ENCODE measurements around the gene NEK7.
A peak's percentile ranks its signal among the peaks of the same experiment; 100 is the strongest.

Gene NEK7

GRCh38 chr1:198141668-198142351 is 15.0 kb upstream of the NEK7 start:
- no peak overlapping the region for H3K9ac ChIP-seq (ENCODE audit: low read depth in 1 of 2, low read length in 2 of 2)
- no peaks in the 10 kb centered on the region for H3K4me1 ChIP-seq (ENCODE audit: control insufficient read depth in 2 of 2, insufficient read depth in 2 of 2, low read length in 2 of 2)
- H3K36me3 ChIP-seq (ENCODE audit: control insufficient read depth in 2 of 2, insufficient read depth in 2 of 2, low read length in 2 of 2), result no peaks in the 10 kb centered on the region
- H3K27me3 ChIP-seq (ENCODE audit: control insufficient read depth in 2 of 2, insufficient read depth in 2 of 2, low read length in 2 of 2), result no peaks in the 10 kb centered on the region
- H3K27ac ChIP-seq (ENCODE audit: low read depth in 2 of 2, low read length in 2 of 2), result no peak overlapping the region
- no peak overlapping the region for H3K4me3 ChIP-seq (ENCODE audit: low read length in 2 of 2)
- no peaks in the 10 kb centered on the region for H3K9me3 ChIP-seq (ENCODE audit: control insufficient read depth in 2 of 2, low read length in 2 of 2)

- H3K9ac ChIP-seq (ENCODE audit: low read depth in 1 of 2, low read length in 2 of 2), result no peak overlapping the region
- no peaks in the 10 kb centered on the region for H3K9me3 ChIP-seq (ENCODE audit: control insufficient read depth in 2 of 2, low read length in 2 of 2)
- no peak overlapping the region for H3K4me3 ChIP-seq (ENCODE audit: low read length in 2 of 2)
- no peaks in the 10 kb centered on the region for H3K4me1 ChIP-seq (ENCODE audit: control insufficient read depth in 2 of 2, insufficient read depth in 2 of 2, low read length in 2 of 2)
- H3K27me3 ChIP-seq (ENCODE audit: control insufficient read depth in 2 of 2, insufficient read depth in 2 of 2, low read length in 2 of 2), result no peaks in the 10 kb centered on the region
- H3K27ac ChIP-seq (ENCODE audit: low read depth in 2 of 2, low read length in 2 of 2), result no peak overlapping the region
- H3K36me3 ChIP-seq (ENCODE audit: control insufficient read depth in 2 of 2, insufficient read depth in 2 of 2, low read length in 2 of 2), result no peaks in the 10 kb centered on the region
Measured at GRCh38 chr1:198143797-198144196, 13.0 kb upstream of the NEK7 start.

- Histone ChIP-seq H3K9me3 (ENCODE audit: control insufficient read depth in 2 of 2, low read length in 2 of 2) (no peaks in the 10 kb centered on the region), H3K27ac (ENCODE audit: low read depth in 2 of 2, low read length in 2 of 2) (no peak overlapping the region), H3K4me3 (ENCODE audit: low read length in 2 of 2) (no peak overlapping the region), H3K9ac (ENCODE audit: low read depth in 1 of 2, low read length in 2 of 2) (no peak overlapping the region), H3K36me3 (ENCODE audit: control insufficient read depth in 2 of 2, insufficient read depth in 2 of 2, low read length in 2 of 2) (no peaks in the 10 kb centered on the region), H3K4me1 (ENCODE audit: control insufficient read depth in 2 of 2, insufficient read depth in 2 of 2, low read length in 2 of 2) (no peaks in the 10 kb centered on the region), H3K27me3 (ENCODE audit: control insufficient read depth in 2 of 2, insufficient read depth in 2 of 2, low read length in 2 of 2) (no peaks in the 10 kb centered on the region)
Measured at GRCh38 chr1:198147216-198147615, 9.6 kb upstream of the NEK7 start.

GRCh38 chr1:198150369-198150768 is 6.4 kb upstream of the NEK7 start:
- no peaks in the 10 kb centered on the region for H3K36me3 ChIP-seq (ENCODE audit: control insufficient read depth in 2 of 2, insufficient read depth in 2 of 2, low read length in 2 of 2)
- H3K27ac ChIP-seq (ENCODE audit: low read depth in 2 of 2, low read length in 2 of 2), result no peak overlapping the region
- no peak overlapping the region for H3K9ac ChIP-seq (ENCODE audit: low read depth in 1 of 2, low read length in 2 of 2)
- no peaks in the 10 kb centered on the region for H3K9me3 ChIP-seq (ENCODE audit: control insufficient read depth in 2 of 2, low read length in 2 of 2)
- H3K4me1 ChIP-seq (ENCODE audit: control insufficient read depth in 2 of 2, insufficient read depth in 2 of 2, low read length in 2 of 2), result peaks cover 0 to under 1% of the 10 kb centered on the region in 2 donors
- H3K4me3 ChIP-seq (ENCODE audit: low read length in 2 of 2), result no peak overlapping the region
- no peaks in the 10 kb centered on the region for H3K27me3 ChIP-seq (ENCODE audit: control insufficient read depth in 2 of 2, insufficient read depth in 2 of 2, low read length in 2 of 2)

GRCh38 chr1:198151688-198152087 is 5.1 kb upstream of the NEK7 start:
- H3K27ac ChIP-seq (ENCODE audit: low read depth in 2 of 2, low read length in 2 of 2), result no peak overlapping the region
- H3K36me3 ChIP-seq (ENCODE audit: control insufficient read depth in 2 of 2, insufficient read depth in 2 of 2, low read length in 2 of 2), result no peaks in the 10 kb centered on the region
- no peak overlapping the region for H3K9ac ChIP-seq (ENCODE audit: low read depth in 1 of 2, low read length in 2 of 2)
- H3K9me3 ChIP-seq (ENCODE audit: control insufficient read depth in 2 of 2, low read length in 2 of 2), result no peaks in the 10 kb centered on the region
- H3K4me3 ChIP-seq (ENCODE audit: low read length in 2 of 2), result no peak overlapping the region
- H3K4me1 ChIP-seq (ENCODE audit: control insufficient read depth in 2 of 2, insufficient read depth in 2 of 2, low read length in 2 of 2), result peaks cover 0 to 3% of the 10 kb centered on the region in 2 donors
- H3K27me3 ChIP-seq (ENCODE audit: control insufficient read depth in 2 of 2, insufficient read depth in 2 of 2, low read length in 2 of 2), result no peaks in the 10 kb centered on the region

GRCh38 chr1:198153103-198153502 is 3.7 kb upstream of the NEK7 start:
- H3K9ac ChIP-seq (ENCODE audit: low read depth in 1 of 2, low read length in 2 of 2), result no peak overlapping the region
- H3K4me3 ChIP-seq (ENCODE audit: low read length in 2 of 2), result no peak overlapping the region
- H3K27me3 ChIP-seq (ENCODE audit: control insufficient read depth in 2 of 2, insufficient read depth in 2 of 2, low read length in 2 of 2), result no peaks in the 10 kb centered on the region
- no peaks in the 10 kb centered on the region for H3K36me3 ChIP-seq (ENCODE audit: control insufficient read depth in 2 of 2, insufficient read depth in 2 of 2, low read length in 2 of 2)
- peaks cover 2 to 8% of the 10 kb centered on the region in 2 donors for H3K4me1 ChIP-seq (ENCODE audit: control insufficient read depth in 2 of 2, insufficient read depth in 2 of 2, low read length in 2 of 2)
- no peak overlapping the region for H3K27ac ChIP-seq (ENCODE audit: low read depth in 2 of 2, low read length in 2 of 2)
- H3K9me3 ChIP-seq (ENCODE audit: control insufficient read depth in 2 of 2, low read length in 2 of 2), result no peaks in the 10 kb centered on the region

- no peak overlapping the region for H3K9ac ChIP-seq (ENCODE audit: low read depth in 1 of 2, low read length in 2 of 2)
- H3K4me1 ChIP-seq (ENCODE audit: control insufficient read depth in 2 of 2, insufficient read depth in 2 of 2, low read length in 2 of 2), result peaks cover 9 to 15% of the 10 kb centered on the region in 2 donors
- H3K27ac ChIP-seq (ENCODE audit: low read depth in 2 of 2, low read length in 2 of 2), result no peak overlapping the region
- H3K9me3 ChIP-seq (ENCODE audit: control insufficient read depth in 2 of 2, low read length in 2 of 2), result no peaks in the 10 kb centered on the region
- no peak overlapping the region for H3K4me3 ChIP-seq (ENCODE audit: low read length in 2 of 2)
- no peaks in the 10 kb centered on the region for H3K36me3 ChIP-seq (ENCODE audit: control insufficient read depth in 2 of 2, insufficient read depth in 2 of 2, low read length in 2 of 2)
- H3K27me3 ChIP-seq (ENCODE audit: control insufficient read depth in 2 of 2, insufficient read depth in 2 of 2, low read length in 2 of 2), result no peaks in the 10 kb centered on the region
Measured at GRCh38 chr1:198153804-198154203, 3.0 kb upstream of the NEK7 start.

GRCh38 chr1:198155253-198155652 is 1.5 kb upstream of the NEK7 start:
- Histone ChIP-seq H3K36me3 (ENCODE audit: control insufficient read depth in 2 of 2, insufficient read depth in 2 of 2, low read length in 2 of 2) (no peaks in the 10 kb centered on the region), H3K27ac (ENCODE audit: low read depth in 2 of 2, low read length in 2 of 2) (no peak overlapping the region), H3K4me1 (ENCODE audit: control insufficient read depth in 2 of 2, insufficient read depth in 2 of 2, low read length in 2 of 2) (peaks cover 17 to 22% of the 10 kb centered on the region in 2 donors), H3K27me3 (ENCODE audit: control insufficient read depth in 2 of 2, insufficient read depth in 2 of 2, low read length in 2 of 2) (no peaks in the 10 kb centered on the region), H3K4me3 (ENCODE audit: low read length in 2 of 2) (no peak overlapping the region), H3K9me3 (ENCODE audit: control insufficient read depth in 2 of 2, low read length in 2 of 2) (no peaks in the 10 kb centered on the region), H3K9ac (ENCODE audit: low read depth in 1 of 2, low read length in 2 of 2) (no peak overlapping the region)

- peak overlapping the region; percentile 64 to 95 for H3K9ac ChIP-seq (ENCODE audit: low read depth in 1 of 2, low read length in 2 of 2)
- H3K4me1 ChIP-seq (ENCODE audit: control insufficient read depth in 2 of 2, insufficient read depth in 2 of 2, low read length in 2 of 2), result peaks cover 17 to 22% of the 10 kb centered on the region in 2 donors
- no peaks in the 10 kb centered on the region for H3K27me3 ChIP-seq (ENCODE audit: control insufficient read depth in 2 of 2, insufficient read depth in 2 of 2, low read length in 2 of 2)
Measured at GRCh38 chr1:198156111-198156744, 570 bp upstream of the NEK7 start.

GRCh38 chr1:198157241-198157846 is 546 bp downstream of the NEK7 start:
- Histone ChIP-seq H3K27me3 (ENCODE audit: control insufficient read depth in 2 of 2, insufficient read depth in 2 of 2, low read length in 2 of 2) (no peaks in the 10 kb centered on the region), H3K9ac (ENCODE audit: low read depth in 1 of 2, low read length in 2 of 2) (peak overlapping the region; percentile 83 to 95), H3K27ac (ENCODE audit: low read depth in 2 of 2, low read length in 2 of 2) (peak overlapping the region; percentile 95 to 98), H3K4me3 (ENCODE audit: low read length in 2 of 2) (peak overlapping the region; percentile 70 to 92), H3K36me3 (ENCODE audit: control insufficient read depth in 2 of 2, insufficient read depth in 2 of 2, low read length in 2 of 2) (no peaks in the 10 kb centered on the region), H3K9me3 (ENCODE audit: control insufficient read depth in 2 of 2, low read length in 2 of 2) (no peaks in the 10 kb centered on the region), H3K4me1 (ENCODE audit: control insufficient read depth in 2 of 2, insufficient read depth in 2 of 2, low read length in 2 of 2) (peaks cover 20 to 31% of the 10 kb centered on the region in 2 donors)

More at GRCh38 chr1:198156111-198156744, 570 bp upstream of the NEK7 start:
- Histone ChIP-seq H3K4me3 (ENCODE audit: low read length in 2 of 2) (peak overlapping the region; percentile 70 to 92), H3K36me3 (ENCODE audit: control insufficient read depth in 2 of 2, insufficient read depth in 2 of 2, low read length in 2 of 2) (no peaks in the 10 kb centered on the region), H3K27ac (ENCODE audit: low read depth in 2 of 2, low read length in 2 of 2) (peak overlapping the region; percentile 95 to 98), H3K9me3 (ENCODE audit: control insufficient read depth in 2 of 2, low read length in 2 of 2) (no peaks in the 10 kb centered on the region)
